Peyer's patch (tissue), 4 donors: ENCODE measurements around the gene KLRC3.
"Not testable (repeated sequence)": the region's sequence is repeated elsewhere in the genome, so short reads cannot be mapped to it uniquely, and the experiment has no call there.

Experiments used
- CTCF ChIP-seq, 6 experiments: fragments of 450-650 bp in 4 of 6; fragments of 200-600 bp in 2 of 6; sonication (generic) in 1 of 6; IDR thresholded peaks; one replicate each; pipeline ENCODE4 v1.5.1; 2017 to 2019; ENCODE audit warnings: antibody characterized with exemption in 6 of 6, mild to moderate bottlenecking in 3 of 6, moderate library complexity in 1 of 6
- POLR2A ChIP-seq, 2 donors: fragments of 450-650 bp; IDR thresholded peaks; one replicate each; pipeline ENCODE4 v1.5.1; 2017; ENCODE audit warnings: antibody characterized with exemption in 2 of 2, mild to moderate bottlenecking in 2 of 2, moderate library complexity in 2 of 2

GRCh38 chr12:10390991-10391390 is 29.4 kb downstream of the KLRC3 start:
- TF ChIP-seq POLR2A, CTCF (IDR thresholded peaks at IDR 0.05): not testable (repeated sequence)
